ENCODE measurements around the gene SLC25A29.
"Not testable (repeated sequence)": the region's sequence is repeated elsewhere in the genome, so short reads cannot be mapped to it uniquely, and the experiment has no call there.

The SLC25A29 gene

DNA sequence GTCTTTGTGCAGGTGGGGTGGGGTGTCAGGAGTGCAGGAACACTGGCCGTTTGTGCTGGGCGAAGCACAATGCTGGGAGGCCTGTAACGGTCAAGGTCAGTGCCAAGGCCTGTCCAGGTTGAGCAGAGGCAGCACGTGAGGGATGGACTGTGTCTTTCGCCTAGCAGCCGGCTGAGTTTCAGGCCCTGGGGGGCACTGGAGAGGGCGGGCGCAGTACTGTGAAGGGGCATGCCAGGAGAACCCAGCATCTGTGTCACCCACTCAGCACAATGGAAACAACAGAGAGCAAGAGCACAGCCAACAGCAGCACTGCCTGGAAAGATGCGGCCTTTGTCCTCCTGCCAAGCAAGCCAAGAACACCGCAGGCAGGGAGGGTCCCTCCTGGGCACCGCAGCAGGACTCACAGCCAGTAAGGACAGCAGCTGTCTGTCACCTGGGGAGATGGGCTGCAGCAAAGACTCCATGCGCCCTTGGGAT, 42.0 kb upstream of the SLC25A29 start:
- Histone ChIP-seq H3K9me3 (ENCODE audit: severe bottlenecking) (no peaks in the 10 kb centered on the region), H3K4me1 (ENCODE audit: insufficient read depth, poor library complexity, severe bottlenecking) (no peaks in the 10 kb centered on the region), H3K4me3 (ENCODE audit: severe bottlenecking) (no peak overlapping the region), H3K27ac (ENCODE audit: poor library complexity, severe bottlenecking) (no peak overlapping the region), H3K27me3 (ENCODE audit: insufficient read depth, poor library complexity, severe bottlenecking) (no peaks in the 10 kb centered on the region), H3K36me3 (ENCODE audit: low read depth) (peaks cover 80% of the 10 kb centered on the region)
- TF ChIP-seq, protein P1, sequence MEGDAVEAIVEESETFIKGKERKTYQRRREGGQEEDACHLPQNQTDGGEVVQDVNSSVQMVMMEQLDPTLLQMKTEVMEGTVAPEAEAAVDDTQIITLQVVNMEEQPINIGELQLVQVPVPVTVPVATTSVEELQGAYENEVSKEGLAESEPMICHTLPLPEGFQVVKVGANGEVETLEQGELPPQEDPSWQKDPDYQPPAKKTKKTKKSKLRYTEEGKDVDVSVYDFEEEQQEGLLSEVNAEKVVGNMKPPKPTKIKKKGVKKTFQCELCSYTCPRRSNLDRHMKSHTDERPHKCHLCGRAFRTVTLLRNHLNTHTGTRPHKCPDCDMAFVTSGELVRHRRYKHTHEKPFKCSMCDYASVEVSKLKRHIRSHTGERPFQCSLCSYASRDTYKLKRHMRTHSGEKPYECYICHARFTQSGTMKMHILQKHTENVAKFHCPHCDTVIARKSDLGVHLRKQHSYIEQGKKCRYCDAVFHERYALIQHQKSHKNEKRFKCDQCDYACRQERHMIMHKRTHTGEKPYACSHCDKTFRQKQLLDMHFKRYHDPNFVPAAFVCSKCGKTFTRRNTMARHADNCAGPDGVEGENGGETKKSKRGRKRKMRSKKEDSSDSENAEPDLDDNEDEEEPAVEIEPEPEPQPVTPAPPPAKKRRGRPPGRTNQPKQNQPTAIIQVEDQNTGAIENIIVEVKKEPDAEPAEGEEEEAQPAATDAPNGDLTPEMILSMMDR (IDR thresholded peaks at IDR 0.05; ENCODE audit: poor library complexity, severe bottlenecking) = no peak
- ATAC-seq (ENCODE audit: low read depth) (no peak), DNase-seq (ENCODE audit: low spot score) (no peak)

DNA sequence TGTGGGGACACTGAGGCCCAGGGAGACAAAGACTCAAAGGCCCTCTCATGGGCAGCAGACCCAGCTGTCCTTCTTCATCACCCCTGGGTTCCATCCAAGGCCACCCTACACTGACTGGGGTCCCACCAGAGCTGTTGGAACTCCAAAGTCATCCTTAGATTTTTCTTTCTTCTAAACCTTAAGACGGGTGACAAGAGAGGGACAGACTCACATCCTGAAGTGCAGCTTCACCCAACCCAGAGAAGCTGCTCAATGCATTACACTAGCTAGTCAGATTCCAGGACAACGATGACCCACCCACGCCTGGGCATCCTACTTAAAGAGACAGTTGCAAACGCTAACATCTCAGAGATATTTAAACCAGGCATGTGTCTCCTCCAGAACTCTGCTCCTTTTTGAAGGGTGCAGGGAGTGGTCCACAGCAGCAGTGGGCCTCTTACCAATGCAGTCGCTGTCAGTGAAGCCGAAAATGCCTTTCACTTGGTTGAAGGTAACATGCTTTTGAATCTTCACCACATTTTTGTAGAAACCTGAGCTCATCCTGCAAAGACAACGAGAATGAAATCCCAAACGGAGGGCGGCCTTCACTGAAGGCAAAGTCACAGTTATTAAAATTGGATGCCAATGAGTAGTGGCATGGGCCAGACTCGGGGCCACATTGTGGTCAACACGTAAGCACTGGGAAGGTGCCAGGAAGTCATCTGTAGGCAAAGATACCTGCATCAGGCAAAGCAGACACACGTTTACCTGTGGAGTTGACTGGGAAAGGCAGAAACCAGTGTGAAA, 40.3 kb upstream of the SLC25A29 start:
- TF ChIP-seq, protein P1 (IDR thresholded peaks at IDR 0.05; ENCODE audit: poor library complexity, severe bottlenecking) = no peak
- H3K9me3 ChIP-seq (ENCODE audit: severe bottlenecking) = no peaks in the 10 kb centered on the region
- H3K36me3 ChIP-seq (ENCODE audit: low read depth) = peaks cover 83% of the 10 kb centered on the region
- no peak overlapping the region for H3K27ac ChIP-seq (ENCODE audit: poor library complexity, severe bottlenecking)
- H3K4me3 ChIP-seq (ENCODE audit: severe bottlenecking) = no peak overlapping the region
- H3K4me1 ChIP-seq (ENCODE audit: insufficient read depth, poor library complexity, severe bottlenecking) = no peaks in the 10 kb centered on the region
- ATAC-seq (ENCODE audit: low read depth) (no peak; the same call in 2 of the 3 replicates), DNase-seq (ENCODE audit: low spot score) (no peak)
- H3K27me3 ChIP-seq (ENCODE audit: insufficient read depth, poor library complexity, severe bottlenecking) = no peaks in the 10 kb centered on the region

DNA sequence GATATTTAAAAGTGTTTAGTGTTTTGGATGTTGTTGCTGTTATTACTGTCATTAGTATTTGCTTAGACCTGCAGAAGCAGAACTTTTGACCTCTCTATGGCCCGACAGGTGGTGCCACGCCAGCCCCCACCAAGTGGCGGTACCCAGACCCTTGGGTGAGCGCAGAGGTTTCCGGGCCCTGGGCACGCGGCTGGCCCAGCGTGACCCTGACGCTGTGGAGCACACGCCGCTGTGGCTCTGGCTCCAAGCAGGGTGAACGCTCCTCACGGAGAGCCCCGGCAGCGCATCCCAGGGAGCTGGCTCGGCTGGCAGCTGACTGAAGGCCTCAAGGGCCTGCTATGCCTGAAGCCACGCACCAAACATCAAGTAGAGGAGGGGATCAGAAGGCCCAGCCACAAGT, 39.5 kb upstream of the SLC25A29 start:
- peaks cover 83% of the 10 kb centered on the region for H3K36me3 ChIP-seq (ENCODE audit: low read depth)
- no peaks in the 10 kb centered on the region for H3K9me3 ChIP-seq (ENCODE audit: severe bottlenecking)
- TF ChIP-seq, protein P1 (IDR thresholded peaks at IDR 0.05; ENCODE audit: poor library complexity, severe bottlenecking) = no peak
- H3K27ac ChIP-seq (ENCODE audit: poor library complexity, severe bottlenecking) = no peak overlapping the region
- H3K4me3 ChIP-seq (ENCODE audit: severe bottlenecking) = no peak overlapping the region
- ATAC-seq (ENCODE audit: low read depth) (no peak), DNase-seq (ENCODE audit: low spot score) (no peak)
- no peaks in the 10 kb centered on the region for H3K27me3 ChIP-seq (ENCODE audit: insufficient read depth, poor library complexity, severe bottlenecking)
- H3K4me1 ChIP-seq (ENCODE audit: insufficient read depth, poor library complexity, severe bottlenecking) = no peaks in the 10 kb centered on the region

DNA sequence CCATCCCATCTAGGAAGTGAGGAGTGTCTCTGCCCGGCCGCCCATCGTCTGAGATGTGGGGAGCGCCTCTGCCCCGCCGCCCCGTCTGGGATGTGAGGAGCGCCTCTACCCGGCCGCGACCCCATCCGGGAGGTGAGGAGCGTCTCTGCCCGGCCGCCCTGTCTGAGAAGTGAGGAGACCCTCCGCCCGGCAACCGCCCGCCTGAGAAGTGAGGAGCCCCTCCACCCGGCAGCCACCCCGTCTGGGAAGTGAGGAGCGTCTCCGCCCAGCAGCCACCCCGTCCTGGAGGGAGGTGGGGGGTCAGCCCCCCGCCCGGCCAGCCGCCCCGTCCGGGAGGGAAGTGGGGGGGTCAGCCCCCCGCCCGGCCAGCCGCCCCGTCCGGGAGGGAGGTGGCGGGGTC, 38.4 kb upstream of the SLC25A29 start:
- not testable (repeated sequence) for H3K4me3 ChIP-seq (ENCODE audit: severe bottlenecking); H3K27me3 ChIP-seq (ENCODE audit: insufficient read depth, poor library complexity, severe bottlenecking); H3K27ac ChIP-seq (ENCODE audit: poor library complexity, severe bottlenecking); H3K4me1 ChIP-seq (ENCODE audit: insufficient read depth, poor library complexity, severe bottlenecking); ATAC-seq (ENCODE audit: low read depth); DNase-seq (ENCODE audit: low spot score); H3K9me3 ChIP-seq (ENCODE audit: severe bottlenecking)
- H3K36me3 ChIP-seq (ENCODE audit: low read depth) = peaks cover 86% of the 10 kb centered on the region

DNA sequence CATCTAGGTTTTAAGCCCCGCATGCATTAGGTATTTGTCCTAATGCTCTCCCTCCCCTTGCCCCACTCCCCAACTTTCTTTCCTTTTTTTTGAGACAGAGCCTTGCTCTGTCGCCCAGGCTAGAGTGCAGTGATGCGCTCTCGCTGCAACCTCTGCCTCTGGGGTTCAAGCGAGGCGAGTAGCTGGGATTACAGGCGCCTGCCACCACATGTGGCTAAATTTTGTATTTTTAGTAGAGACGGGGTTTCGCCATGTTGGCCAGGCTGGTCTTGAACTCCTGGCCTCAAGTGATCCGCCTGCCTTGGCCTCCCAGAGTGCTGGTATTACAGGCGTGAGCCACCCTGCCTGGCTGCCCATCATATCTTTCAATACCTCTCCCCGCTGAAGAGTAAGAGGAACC, 36.6 kb upstream of the SLC25A29 start:
- H3K4me3 ChIP-seq (ENCODE audit: severe bottlenecking); H3K9me3 ChIP-seq (ENCODE audit: severe bottlenecking); ATAC-seq (ENCODE audit: low read depth); H3K4me1 ChIP-seq (ENCODE audit: insufficient read depth, poor library complexity, severe bottlenecking); H3K27ac ChIP-seq (ENCODE audit: poor library complexity, severe bottlenecking); H3K27me3 ChIP-seq (ENCODE audit: insufficient read depth, poor library complexity, severe bottlenecking); DNase-seq (ENCODE audit: low spot score): not testable (repeated sequence)
- H3K36me3 ChIP-seq (ENCODE audit: low read depth) = peaks cover 82% of the 10 kb centered on the region

DNA sequence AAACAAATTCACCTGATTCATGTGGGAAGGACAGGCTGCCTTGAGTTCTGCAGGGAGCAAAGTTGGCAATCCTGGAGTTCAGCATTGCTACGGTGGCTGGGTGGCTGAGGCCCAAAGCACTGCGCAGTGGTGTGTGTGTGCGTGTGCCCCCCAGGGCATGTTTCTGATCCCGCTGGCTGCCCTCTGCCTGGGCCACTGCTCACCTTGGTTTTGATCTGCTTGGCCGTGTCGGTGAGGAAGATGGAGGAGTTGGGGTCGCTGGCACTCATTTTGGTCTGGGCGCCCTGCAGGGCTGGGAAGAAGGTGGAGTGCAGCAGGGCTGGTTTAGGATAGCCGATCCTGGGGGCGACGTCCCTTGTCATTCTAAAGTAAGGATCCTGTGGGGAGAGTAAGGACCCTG, 36.0 kb upstream of the SLC25A29 start:
- Histone ChIP-seq H3K9me3 (ENCODE audit: severe bottlenecking) (no peaks in the 10 kb centered on the region), H3K4me3 (ENCODE audit: severe bottlenecking) (no peak overlapping the region), H3K27me3 (ENCODE audit: insufficient read depth, poor library complexity, severe bottlenecking) (no peaks in the 10 kb centered on the region), H3K36me3 (ENCODE audit: low read depth) (peaks cover 82% of the 10 kb centered on the region), H3K27ac (ENCODE audit: poor library complexity, severe bottlenecking) (no peak overlapping the region), H3K4me1 (ENCODE audit: insufficient read depth, poor library complexity, severe bottlenecking) (no peaks in the 10 kb centered on the region)
- no peak for ATAC-seq (ENCODE audit: low read depth)
- no peak for DNase-seq (ENCODE audit: low spot score)
- TF ChIP-seq, protein P1 (IDR thresholded peaks at IDR 0.05; ENCODE audit: poor library complexity, severe bottlenecking) = no peak
